Gastrocnemius medialis (tissue), 4 donors: ENCODE results near the gene WNT7B. TPM values are rescaled to one million over a fixed set of nuclear protein-coding genes. Genes with fewer than 3 reads are reported as not detected.

Source experiments
- ATAC-seq, 2 donors: fragments of 150-250 bp; one replicate each; pipeline ENCODE4 v1.9.1; 2016
- DNase-seq, 2 donors: peaks; one replicate each; pipeline ENCODE4 v3.0.0-alpha.2; 2019
- H3K27ac ChIP-seq, 4 donors: fragments of 200-600 bp; sonication (generic); 1 replicate in 1 of 4; 2 replicates in 3 of 4; pipeline ENCODE4 v1.5.1; 2016 to 2018; ENCODE audit warnings: mild to moderate bottlenecking in 2 of 4, moderate library complexity in 1 of 4
- H3K27me3 ChIP-seq, 3 donors: fragments of 200-600 bp; sonication (generic) in 2 of 3; 1 replicate in 1 of 3; 2 replicates in 2 of 3; pipeline versions ENCODE4 v1.5.1 to v1.6.0; 2016 to 2019; ENCODE audit warnings: mild to moderate bottlenecking in 1 of 3, moderate library complexity in 1 of 3
- H3K36me3 ChIP-seq, 2 donors: fragments of 200-600 bp; sonication (generic) in 1 of 2; one replicate each; pipeline ENCODE4 v1.5.1; 2017 to 2018
- H3K4me1 ChIP-seq, 2 donors: fragments of 200-600 bp; sonication (generic) in 1 of 2; one replicate each; pipeline ENCODE4 v1.5.1; 2016 to 2017; ENCODE audit warnings: mild to moderate bottlenecking in 2 of 2
- H3K4me3 ChIP-seq, 4 donors: fragments of 200-600 bp; sonication (generic) in 3 of 4; 1 replicate in 1 of 4; 2 replicates in 3 of 4; pipeline ENCODE4 v1.5.1; 2016 to 2019; ENCODE audit warnings: mild to moderate bottlenecking in 2 of 4
- H3K9me3 ChIP-seq, 3 donors: fragments of 200-600 bp; sonication (generic) in 2 of 3; 1 replicate in 1 of 3; 2 replicates in 2 of 3; pipeline ENCODE4 v1.5.1; 2016 to 2019
- CTCF ChIP-seq, 5 experiments: fragments of 450-650 bp in 3 of 5; fragments of 200-600 bp in 2 of 5; sonication (generic) in 2 of 5; IDR thresholded peaks in 4 of 5; conservative IDR thresholded peaks in 1 of 5; 1 replicate in 4 of 5; 2 replicates in 1 of 5; pipeline ENCODE4 v1.5.1; 2016 to 2019; ENCODE audit warnings: antibody characterized with exemption in 5 of 5, mild to moderate bottlenecking in 3 of 5, moderate library complexity in 3 of 5
- POLR2A ChIP-seq, 2 donors: fragments of 450-650 bp; IDR thresholded peaks; one replicate each; pipeline ENCODE4 v1.6.1; 2017; ENCODE audit warnings: antibody characterized with exemption in 2 of 2, mild to moderate bottlenecking in 2 of 2, moderate library complexity in 2 of 2
- in situ Hi-C, 4 donors: fragments of 200-750 bp; cut with MboI; loops; one replicate each; pipeline versions ENCODE4 v1.15.0 to v1.8.0; 2017; ENCODE audit warnings: low sequenced_read_pairs in 4 of 4
- intact Hi-C: fragments of 100-400 bp; cut with DNase I; formaldehyde crosslinking; loops from one replicate; pipeline ENCODE4 v1.15.1; 2023; ENCODE audit warnings: low total_unique reads
- total RNA-seq, 4 donors: library from RNA; depleted of rRNA; stranded (reverse); fragments of >200 nt; gene quantifications; one replicate each; pipeline versions ENCODE4 v1.1.0 to v1.2.3, GENCODE V29; 2016

The WNT7B gene
- total RNA-seq, result not detected

- DNase-seq, result no peak
- H3K4me3 ChIP-seq, result peak within 1 kb of the TSS in 1 of 4 donors; percentile 23
- H3K9me3 ChIP-seq, result no peaks in the 10 kb centered on the region
- intact Hi-C loops, result no loop called here
- peaks cover 0 to 10% of the 10 kb centered on the region in 2 donors for H3K4me1 ChIP-seq
- ATAC-seq, result no peak
- TF ChIP-seq CTCF (IDR thresholded peaks at IDR 0.05 in 4 of 5, conservative IDR thresholded peaks at IDR 0.05 in 1 of 5) (no peak), POLR2A (IDR thresholded peaks at IDR 0.05) (no peak)
- in situ Hi-C loops, result no loop called here
- H3K27me3 ChIP-seq, result peaks cover 53 to 59% (median 54%) of the 10 kb centered on the region in 3 donors
- no peak within 1 kb of the TSS for H3K27ac ChIP-seq
- no peaks in the 10 kb centered on the region for H3K36me3 ChIP-seq
Measured at GRCh38 chr22:45977003-45977411, at the start of gene WNT7B. WNT7B (minus strand) TSS chr22:45977162; CDS start chr22:45976754, 408 bp downstream.

GRCh38 chr22:46025973-46026898 lies 49.3 kb upstream of the WNT7B start:
- ATAC-seq, result peak in 1 of 2 donors; percentile 4
- TF ChIP-seq CTCF (IDR thresholded peaks at IDR 0.05 in 4 of 5, conservative IDR thresholded peaks at IDR 0.05 in 1 of 5) (no peak), POLR2A (IDR thresholded peaks at IDR 0.05) (no peak)
- H3K9me3 ChIP-seq, result no peaks in the 10 kb centered on the region
- peak overlapping the region; percentile 70 to 85 (median 80) for H3K27ac ChIP-seq
- intact Hi-C loops (no loop called here), in situ Hi-C loops (no loop called here)
- peak overlapping the region in 1 of 4 donors; percentile 65 for H3K4me3 ChIP-seq
- DNase-seq, result peak in 1 of 2 donors; percentile 10
- no peaks in the 10 kb centered on the region for H3K27me3 ChIP-seq
- H3K4me1 ChIP-seq, result peaks cover 5 to 6% of the 10 kb centered on the region in 2 donors
- H3K36me3 ChIP-seq, result no peaks in the 10 kb centered on the region

DNA sequence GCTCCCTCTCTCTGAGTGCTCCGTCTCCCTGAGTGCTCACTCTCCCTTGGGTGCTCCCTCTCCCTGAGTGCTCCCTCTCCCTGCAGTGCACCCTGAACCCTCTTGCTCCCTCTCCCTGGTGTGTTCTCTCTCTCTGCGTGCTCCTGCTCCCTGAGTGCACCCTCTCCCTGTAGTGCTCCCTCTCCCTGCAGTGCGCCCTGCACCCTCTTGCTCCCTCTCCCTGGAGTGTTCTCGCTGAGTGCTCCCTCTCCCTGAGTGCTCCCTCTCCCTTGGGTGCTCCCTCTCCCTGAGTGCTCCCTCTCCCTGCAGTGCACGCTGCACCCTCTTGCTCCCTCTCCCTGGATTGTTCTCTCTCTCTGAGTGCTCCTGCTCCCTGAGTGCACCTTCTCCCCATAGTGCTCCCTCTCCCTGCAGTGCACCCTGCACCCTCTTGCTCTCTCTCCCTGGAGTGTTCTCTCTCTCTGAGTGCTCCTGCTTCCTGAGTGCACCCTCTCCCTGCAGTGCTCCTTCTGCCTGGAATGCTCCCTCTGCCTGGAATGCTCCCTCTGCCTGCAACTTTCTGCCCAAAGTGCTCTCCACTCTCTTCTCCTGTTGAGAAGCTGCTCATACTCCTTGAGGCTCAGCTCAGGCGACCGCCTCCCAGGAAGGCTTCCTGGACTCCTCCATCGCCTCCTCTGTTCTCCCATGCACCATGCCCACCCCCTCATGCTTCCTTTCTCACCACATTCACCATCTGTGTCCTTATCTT lies 48.4 kb upstream of the WNT7B start:
- TF ChIP-seq POLR2A (IDR thresholded peaks at IDR 0.05), result no peak
- no peak for TF ChIP-seq CTCF (IDR thresholded peaks at IDR 0.05 in 4 of 5, conservative IDR thresholded peaks at IDR 0.05 in 1 of 5)
- intact Hi-C loops (no loop called here), in situ Hi-C loops (no loop called here)
- DNase-seq, result peak in 1 of 2 donors; percentile 7
- no peak overlapping the region for H3K4me3 ChIP-seq
- H3K9me3 ChIP-seq, result no peaks in the 10 kb centered on the region
- H3K36me3 ChIP-seq, result no peaks in the 10 kb centered on the region
- H3K27ac ChIP-seq, result no peak overlapping the region
- no peak for ATAC-seq
- H3K4me1 ChIP-seq, result peaks cover 5 to 6% of the 10 kb centered on the region in 2 donors
- H3K27me3 ChIP-seq, result no peaks in the 10 kb centered on the region

DNA sequence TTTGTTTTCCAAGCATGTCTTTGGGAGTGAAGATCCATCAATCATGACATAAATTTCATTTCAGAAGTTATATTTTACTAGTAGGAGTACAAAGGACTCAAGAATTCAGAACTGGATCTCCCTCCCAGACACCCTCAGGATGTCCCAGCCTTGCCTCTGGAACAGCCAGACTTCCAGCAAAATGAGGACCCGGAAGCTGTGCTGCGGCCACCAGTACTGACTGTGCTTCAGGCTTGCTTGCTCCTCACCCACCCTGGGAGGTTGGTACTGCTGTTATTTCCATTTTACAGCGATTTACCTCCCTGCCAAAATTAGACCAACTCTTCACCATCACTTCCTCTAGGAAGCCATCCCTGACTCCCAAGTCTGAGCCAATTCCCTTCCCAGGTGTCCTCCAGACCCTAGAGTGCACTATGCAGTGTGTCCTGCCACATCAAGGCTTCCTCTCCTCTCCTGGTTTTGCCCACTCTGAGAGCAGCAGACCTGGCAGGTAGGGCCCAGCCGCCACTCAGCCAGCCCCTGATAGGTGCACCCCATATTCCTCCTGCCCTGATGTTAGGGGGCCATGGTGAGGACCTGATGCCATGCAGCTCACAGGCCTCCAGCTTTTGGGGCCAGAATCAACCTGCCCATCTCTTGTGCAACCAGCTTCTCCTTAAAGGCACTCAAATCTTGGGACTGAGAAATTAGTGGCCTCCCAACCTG lies 47.3 kb upstream of the WNT7B start:
- ATAC-seq (no peak), DNase-seq (peak in 1 of 2 donors; percentile 10)
- intact Hi-C loops (no loop called here), in situ Hi-C loops (no loop called here)
- Histone ChIP-seq H3K4me1 (peaks cover 5 to 6% of the 10 kb centered on the region in 2 donors), H3K27me3 (no peaks in the 10 kb centered on the region), H3K9me3 (no peaks in the 10 kb centered on the region), H3K4me3 (no peak overlapping the region), H3K36me3 (no peaks in the 10 kb centered on the region), H3K27ac (peak overlapping the region in 1 of 4 donors; percentile 16)
- no peak for TF ChIP-seq POLR2A (IDR thresholded peaks at IDR 0.05)
- no peak for TF ChIP-seq CTCF (IDR thresholded peaks at IDR 0.05 in 4 of 5, conservative IDR thresholded peaks at IDR 0.05 in 1 of 5)
